ENCODE measurements around the gene PDX1. TPM values are rescaled to one million over a fixed set of nuclear protein-coding genes. Genes with fewer than 3 reads are reported as not detected.

Gene PDX1
- total RNA-seq, 1 experiment from 2014 or later = not detected

DNA sequence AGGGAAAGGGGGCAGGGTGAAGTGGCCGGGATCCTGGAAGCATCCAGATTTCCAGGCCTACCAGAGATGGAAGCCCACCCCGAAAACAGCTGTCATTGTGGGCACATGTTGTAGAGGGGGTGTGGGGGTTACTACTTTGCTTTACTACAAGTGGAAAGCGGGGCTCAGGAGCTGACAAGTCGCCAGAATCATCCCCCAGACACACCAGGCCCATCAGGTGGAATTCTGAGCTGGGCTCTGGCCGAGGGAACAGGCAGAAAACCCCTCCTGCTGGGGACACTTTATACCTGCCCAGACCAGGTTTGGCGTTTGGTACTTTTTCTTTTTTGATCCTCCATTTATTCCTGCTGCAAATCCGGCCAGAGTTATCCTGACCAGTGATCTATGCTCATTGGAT lies 45.5 kb downstream of the PDX1 start:
- Histone ChIP-seq H3K79me2 (ENCODE audit: low read depth) (no peaks in the 10 kb centered on the region), H3K27me3 (ENCODE audit: insufficient read depth, low read depth) (peaks cover 20% of the 10 kb centered on the region), H2AFZ (no peak overlapping the region), H3K4me3 (no peak overlapping the region), H3K9me2 (ENCODE audit: insufficient read depth) (no peaks in the 10 kb centered on the region), H3K4me1 (replicated peaks; ENCODE audit: insufficient read depth) (peaks cover 22% of the 10 kb centered on the region), H3K4me2 (no peak overlapping the region), H3K27ac (no peak overlapping the region), H3K36me3 (ENCODE audit: low read depth) (no peaks in the 10 kb centered on the region), H3F3A (ENCODE audit: insufficient read depth, low read depth) (no peaks in the 10 kb centered on the region), H4K20me1 (ENCODE audit: insufficient read depth) (no peaks in the 10 kb centered on the region), H3K9me3 (ENCODE audit: insufficient read depth, low read depth) (no peaks in the 10 kb centered on the region)
- CTCF ChIA-PET = interaction anchor here (0.9 kb wide), 1 partner anchor 135 kb away, joined by 3 read pairs; no protein-coding TSS in a partner anchor
- intact Hi-C loops (cut with micrococcal nuclease; ENCODE audit: unreplicated experiment) = no loop called here
- TF ChIP-seq, protein P1, sequence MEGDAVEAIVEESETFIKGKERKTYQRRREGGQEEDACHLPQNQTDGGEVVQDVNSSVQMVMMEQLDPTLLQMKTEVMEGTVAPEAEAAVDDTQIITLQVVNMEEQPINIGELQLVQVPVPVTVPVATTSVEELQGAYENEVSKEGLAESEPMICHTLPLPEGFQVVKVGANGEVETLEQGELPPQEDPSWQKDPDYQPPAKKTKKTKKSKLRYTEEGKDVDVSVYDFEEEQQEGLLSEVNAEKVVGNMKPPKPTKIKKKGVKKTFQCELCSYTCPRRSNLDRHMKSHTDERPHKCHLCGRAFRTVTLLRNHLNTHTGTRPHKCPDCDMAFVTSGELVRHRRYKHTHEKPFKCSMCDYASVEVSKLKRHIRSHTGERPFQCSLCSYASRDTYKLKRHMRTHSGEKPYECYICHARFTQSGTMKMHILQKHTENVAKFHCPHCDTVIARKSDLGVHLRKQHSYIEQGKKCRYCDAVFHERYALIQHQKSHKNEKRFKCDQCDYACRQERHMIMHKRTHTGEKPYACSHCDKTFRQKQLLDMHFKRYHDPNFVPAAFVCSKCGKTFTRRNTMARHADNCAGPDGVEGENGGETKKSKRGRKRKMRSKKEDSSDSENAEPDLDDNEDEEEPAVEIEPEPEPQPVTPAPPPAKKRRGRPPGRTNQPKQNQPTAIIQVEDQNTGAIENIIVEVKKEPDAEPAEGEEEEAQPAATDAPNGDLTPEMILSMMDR (conservative IDR thresholded peaks at IDR 0.05) = no peak
- TF ChIP-seq EZH2 (IDR thresholded peaks at IDR 0.05; ENCODE audit: low read depth) = no peak
- BruUV-seq (replicated peaks) = no TSS peak
- POLR2A ChIA-PET (ENCODE audit: unreplicated experiment) = no interaction called here
- no peak for DNase-seq

- ChIA-PET CTCF (interaction anchor here (0.9 kb wide), 1 partner anchor 135 kb away, joined by 3 read pairs; no protein-coding TSS in a partner anchor), POLR2A (ENCODE audit: unreplicated experiment) (no interaction called here)
- Histone ChIP-seq H3F3A (ENCODE audit: insufficient read depth, low read depth) (no peaks in the 10 kb centered on the region), H4K20me1 (ENCODE audit: insufficient read depth) (no peaks in the 10 kb centered on the region), H3K4me1 (replicated peaks; ENCODE audit: insufficient read depth) (peaks cover 16% of the 10 kb centered on the region), H3K9me3 (ENCODE audit: insufficient read depth, low read depth) (no peaks in the 10 kb centered on the region), H3K27me3 (ENCODE audit: insufficient read depth, low read depth) (peaks cover 20% of the 10 kb centered on the region), H3K4me2 (no peak overlapping the region), H3K9me2 (ENCODE audit: insufficient read depth) (no peaks in the 10 kb centered on the region), H3K79me2 (ENCODE audit: low read depth) (no peaks in the 10 kb centered on the region), H2AFZ (no peak overlapping the region), H3K4me3 (no peak overlapping the region), H3K27ac (no peak overlapping the region), H3K36me3 (ENCODE audit: low read depth) (no peaks in the 10 kb centered on the region)
- intact Hi-C loops (cut with micrococcal nuclease; ENCODE audit: unreplicated experiment) = no loop called here
- DNase-seq = no peak
- no peak for TF ChIP-seq EZH2 (IDR thresholded peaks at IDR 0.05; ENCODE audit: low read depth)
- TF ChIP-seq, protein P1 (conservative IDR thresholded peaks at IDR 0.05) = no peak
- no TSS peak for BruUV-seq (replicated peaks)
Observed at GRCh38 chr13:27965740-27966640, 46.2 kb downstream of the PDX1 start.

GRCh38 chr13:27966641-27967202 lies 46.9 kb downstream of the PDX1 start:
- H3K79me2 ChIP-seq (ENCODE audit: low read depth) = no peaks in the 10 kb centered on the region
- DNase-seq = no peak
- H3K27me3 ChIP-seq (ENCODE audit: insufficient read depth, low read depth) = peaks cover 20% of the 10 kb centered on the region
- H3K36me3 ChIP-seq (ENCODE audit: low read depth) = no peaks in the 10 kb centered on the region
- no peaks in the 10 kb centered on the region for H3F3A ChIP-seq (ENCODE audit: insufficient read depth, low read depth)
- intact Hi-C loops (cut with micrococcal nuclease; ENCODE audit: unreplicated experiment) = no loop called here
- H3K4me1 ChIP-seq (replicated peaks; ENCODE audit: insufficient read depth) = peaks cover 9% of the 10 kb centered on the region
- no TSS peak for BruUV-seq (replicated peaks)
- H3K4me3 ChIP-seq = no peak overlapping the region
- ChIA-PET POLR2A (ENCODE audit: unreplicated experiment) (no interaction called here), CTCF (no interaction called here)
- no peak overlapping the region for H3K4me2 ChIP-seq
- H3K9me2 ChIP-seq (ENCODE audit: insufficient read depth) = no peaks in the 10 kb centered on the region
- H3K27ac ChIP-seq = no peak overlapping the region
- H4K20me1 ChIP-seq (ENCODE audit: insufficient read depth) = no peaks in the 10 kb centered on the region
- no peak overlapping the region for H2AFZ ChIP-seq
- no peaks in the 10 kb centered on the region for H3K9me3 ChIP-seq (ENCODE audit: insufficient read depth, low read depth)
- no peak for TF ChIP-seq EZH2 (IDR thresholded peaks at IDR 0.05; ENCODE audit: low read depth)
